ENCODE data around the gene MTCL3.

Gene MTCL3

GRCh38 chr6:127514773-127515227, 4.3 kb downstream of the MTCL3 start:
- peak; percentile 80 for DNase-seq

- DNase-seq: no peak
These were observed 4.9 kb downstream of the MTCL3 start for GRCh38 chr6:127514179-127514772.

- DNase-seq: no peak
These were observed 5.7 kb downstream of the MTCL3 start for GRCh38 chr6:127513425-127513824.

GRCh38 chr6:127510876-127511275, 8.3 kb downstream of the MTCL3 start:
- no peak for DNase-seq

GRCh38 chr6:127506894-127507293, 12.2 kb downstream of the MTCL3 start:
- DNase-seq: no peak

- peak; percentile 53 for DNase-seq
These were observed 16.1 kb downstream of the MTCL3 start for GRCh38 chr6:127503022-127503421.

- DNase-seq: no peak
These were observed 21.7 kb downstream of the MTCL3 start for GRCh38 chr6:127497410-127497809.

- DNase-seq: no peak
These were observed 22.7 kb downstream of the MTCL3 start for GRCh38 chr6:127496471-127496870.

GRCh38 chr6:127494240-127494767, 24.8 kb downstream of the MTCL3 start:
- DNase-seq: no peak

- no peak for DNase-seq
These were observed 29.9 kb downstream of the MTCL3 start for GRCh38 chr6:127489248-127489647.

GRCh38 chr6:127486934-127487333, 32.2 kb downstream of the MTCL3 start:
- DNase-seq: no peak

- no peak for DNase-seq
These were observed 34.8 kb downstream of the MTCL3 start for GRCh38 chr6:127484212-127484863.

- DNase-seq: no peak
These were observed 35.6 kb downstream of the MTCL3 start for GRCh38 chr6:127483399-127484055.

GRCh38 chr6:127482325-127482724, 36.8 kb downstream of the MTCL3 start:
- DNase-seq: no peak

- peak; percentile 67 for DNase-seq
These were observed 37.5 kb downstream of the MTCL3 start for GRCh38 chr6:127481628-127482027.

- no peak for DNase-seq
These were observed 38.0 kb downstream of the MTCL3 start for GRCh38 chr6:127481111-127481510.

GRCh38 chr6:127477658-127478057, 41.5 kb downstream of the MTCL3 start:
- DNase-seq: no peak

GRCh38 chr6:127475823-127476176, 43.3 kb downstream of the MTCL3 start:
- no peak for DNase-seq

GRCh38 chr6:127475135-127475822, 43.9 kb downstream of the MTCL3 start:
- DNase-seq: no peak

GRCh38 chr6:127471379-127472255, 47.5 kb downstream of the MTCL3 start:
- no peak for DNase-seq

- no peak for DNase-seq
These were observed 50.2 kb downstream of the MTCL3 start for GRCh38 chr6:127468936-127469335.

- no peak for DNase-seq
These were observed 52.7 kb downstream of the MTCL3 start for GRCh38 chr6:127466416-127466815.
